Thoracic aorta (tissue), 2 donors: ENCODE measurements around the gene DNPH1. TPM values are rescaled to one million over a fixed set of nuclear protein-coding genes. Genes with fewer than 3 reads are reported as not detected.

Experiments
- ATAC-seq: fragments of 150-250 bp; one replicate; pipeline ENCODE4 v1.8.0; 2017; ENCODE audit warnings: low read depth; ENCODE audit not compliant: insufficient number of reproducible peaks, low FRiP score
- DNase-seq: peaks from one replicate; pipeline ENCODE4 v3.0.0-alpha.2; 2020; ENCODE audit warnings: low spot score
- H3K27ac ChIP-seq, 2 donors: fragments of 200-600 bp; sonication (generic); 1 replicate in 1 of 2; 2 replicates in 1 of 2; pipeline ENCODE4 v1.5.1; 2016; ENCODE audit warnings: mild to moderate bottlenecking in 2 of 2, moderate library complexity in 2 of 2
- H3K27me3 ChIP-seq: fragments of 200-600 bp; sonication (generic); replicated peaks from 2 replicates; pipeline ENCODE4 v1.6.0; 2016; ENCODE audit warnings: mild to moderate bottlenecking; ENCODE audit not compliant: insufficient read depth
- H3K36me3 ChIP-seq: fragments of 200-600 bp; sonication (generic); one replicate; pipeline ENCODE4 v1.5.1; 2016
- H3K4me1 ChIP-seq, 2 donors: fragments of 200-600 bp; sonication (generic); 1 replicate in 1 of 2; 2 replicates in 1 of 2; pipeline versions ENCODE4 v1.5.1 to v1.6.0; 2016; ENCODE audit warnings: low read depth in 2 of 2, mild to moderate bottlenecking in 1 of 2; ENCODE audit not compliant: control insufficient read depth in 1 of 2
- H3K4me3 ChIP-seq: fragments of 200-600 bp; sonication (generic); 2 replicates; pipeline ENCODE4 v1.5.1; 2016; ENCODE audit warnings: mild to moderate bottlenecking
- H3K9me3 ChIP-seq: fragments of 200-600 bp; sonication (generic); 2 replicates; pipeline ENCODE4 v1.5.1; 2016
- total RNA-seq, 2 donors: library from RNA; depleted of rRNA; stranded (reverse); fragments of >200 nt; gene quantifications; one replicate each; pipeline versions ENCODE4 v1.1.0 to v1.2.3, GENCODE V29; 2016
- TF ChIP-seq, protein P1 (sequence below): fragments of 200-600 bp; sonication (generic); IDR thresholded peaks from one replicate; pipeline ENCODE4 v1.5.1; 2019; ENCODE audit warnings: antibody characterized with exemption

The DNPH1 gene
- total RNA-seq, 2 donors from 2014 or later, result 16.7 to 54.7 TPM

DNA sequence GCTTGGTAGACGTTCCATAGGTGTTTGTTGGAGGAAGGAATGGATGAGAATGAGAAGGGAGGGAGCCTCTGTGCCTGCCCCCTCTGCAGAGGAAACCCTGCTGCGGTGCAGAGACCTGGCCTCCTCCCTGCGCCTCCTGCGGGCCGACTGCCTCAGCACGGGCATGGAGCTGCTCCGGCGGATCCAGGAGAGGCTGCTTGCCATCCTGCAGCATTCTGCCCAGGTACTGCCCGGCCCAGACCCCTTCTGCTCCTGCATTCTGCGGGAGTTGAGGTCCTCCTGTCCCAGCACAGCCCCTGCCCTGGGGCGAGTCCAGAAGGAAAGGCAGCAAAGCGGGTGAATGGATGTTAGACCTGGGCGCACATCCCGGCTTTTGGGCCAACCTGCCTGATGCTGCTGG is 6.1 kb downstream of the DNPH1 start:
- no peak for ATAC-seq
- Histone ChIP-seq H3K4me3 (no peak overlapping the region), H3K9me3 (no peaks in the 10 kb centered on the region), H3K4me1 (peaks cover 0 to 11% of the 10 kb centered on the region in 2 donors), H3K27ac (no peak overlapping the region), H3K36me3 (no peaks in the 10 kb centered on the region), H3K27me3 (no peaks in the 10 kb centered on the region)
- DNase-seq, result no peak
- TF ChIP-seq, protein P1, sequence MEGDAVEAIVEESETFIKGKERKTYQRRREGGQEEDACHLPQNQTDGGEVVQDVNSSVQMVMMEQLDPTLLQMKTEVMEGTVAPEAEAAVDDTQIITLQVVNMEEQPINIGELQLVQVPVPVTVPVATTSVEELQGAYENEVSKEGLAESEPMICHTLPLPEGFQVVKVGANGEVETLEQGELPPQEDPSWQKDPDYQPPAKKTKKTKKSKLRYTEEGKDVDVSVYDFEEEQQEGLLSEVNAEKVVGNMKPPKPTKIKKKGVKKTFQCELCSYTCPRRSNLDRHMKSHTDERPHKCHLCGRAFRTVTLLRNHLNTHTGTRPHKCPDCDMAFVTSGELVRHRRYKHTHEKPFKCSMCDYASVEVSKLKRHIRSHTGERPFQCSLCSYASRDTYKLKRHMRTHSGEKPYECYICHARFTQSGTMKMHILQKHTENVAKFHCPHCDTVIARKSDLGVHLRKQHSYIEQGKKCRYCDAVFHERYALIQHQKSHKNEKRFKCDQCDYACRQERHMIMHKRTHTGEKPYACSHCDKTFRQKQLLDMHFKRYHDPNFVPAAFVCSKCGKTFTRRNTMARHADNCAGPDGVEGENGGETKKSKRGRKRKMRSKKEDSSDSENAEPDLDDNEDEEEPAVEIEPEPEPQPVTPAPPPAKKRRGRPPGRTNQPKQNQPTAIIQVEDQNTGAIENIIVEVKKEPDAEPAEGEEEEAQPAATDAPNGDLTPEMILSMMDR, result no peak

DNA sequence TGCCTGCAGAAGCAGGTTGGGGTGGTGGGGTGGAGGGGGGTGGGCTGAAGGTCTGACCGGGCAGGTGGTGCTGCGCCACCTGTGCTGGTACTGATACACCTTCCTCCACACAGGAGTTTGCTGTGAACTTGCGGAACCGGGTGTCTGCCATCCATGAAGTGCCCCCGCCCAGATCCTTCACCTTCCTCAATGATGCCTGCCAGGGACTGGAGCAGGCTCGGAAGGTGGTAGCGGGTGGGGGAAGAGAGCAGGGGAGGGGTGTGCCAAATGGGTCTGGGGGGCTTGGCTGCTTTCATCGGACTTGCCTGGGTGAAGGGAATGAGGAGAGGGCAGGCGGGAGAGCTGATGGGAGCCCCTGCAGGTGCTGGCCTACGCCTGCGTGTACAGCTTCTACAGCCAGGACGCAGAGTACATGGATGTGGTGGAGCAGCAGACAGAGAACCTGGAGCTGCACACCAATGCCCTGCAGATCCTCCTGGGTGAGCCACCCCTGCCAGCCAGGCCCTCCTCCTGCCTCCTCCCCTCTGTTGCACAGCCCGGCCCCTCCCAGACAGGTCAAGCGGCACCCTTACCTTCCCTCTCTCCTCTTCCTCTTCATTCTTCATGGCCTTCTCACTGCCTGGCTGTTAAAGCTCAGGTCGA is 6.7 kb downstream of the DNPH1 start:
- TF ChIP-seq, protein P1, result no peak
- Histone ChIP-seq H3K9me3 (no peaks in the 10 kb centered on the region), H3K27me3 (no peaks in the 10 kb centered on the region), H3K4me1 (peaks cover 0 to 11% of the 10 kb centered on the region in 2 donors), H3K36me3 (no peaks in the 10 kb centered on the region), H3K4me3 (no peak overlapping the region), H3K27ac (no peak overlapping the region)
- ATAC-seq, result no peak
- no peak for DNase-seq

DNA sequence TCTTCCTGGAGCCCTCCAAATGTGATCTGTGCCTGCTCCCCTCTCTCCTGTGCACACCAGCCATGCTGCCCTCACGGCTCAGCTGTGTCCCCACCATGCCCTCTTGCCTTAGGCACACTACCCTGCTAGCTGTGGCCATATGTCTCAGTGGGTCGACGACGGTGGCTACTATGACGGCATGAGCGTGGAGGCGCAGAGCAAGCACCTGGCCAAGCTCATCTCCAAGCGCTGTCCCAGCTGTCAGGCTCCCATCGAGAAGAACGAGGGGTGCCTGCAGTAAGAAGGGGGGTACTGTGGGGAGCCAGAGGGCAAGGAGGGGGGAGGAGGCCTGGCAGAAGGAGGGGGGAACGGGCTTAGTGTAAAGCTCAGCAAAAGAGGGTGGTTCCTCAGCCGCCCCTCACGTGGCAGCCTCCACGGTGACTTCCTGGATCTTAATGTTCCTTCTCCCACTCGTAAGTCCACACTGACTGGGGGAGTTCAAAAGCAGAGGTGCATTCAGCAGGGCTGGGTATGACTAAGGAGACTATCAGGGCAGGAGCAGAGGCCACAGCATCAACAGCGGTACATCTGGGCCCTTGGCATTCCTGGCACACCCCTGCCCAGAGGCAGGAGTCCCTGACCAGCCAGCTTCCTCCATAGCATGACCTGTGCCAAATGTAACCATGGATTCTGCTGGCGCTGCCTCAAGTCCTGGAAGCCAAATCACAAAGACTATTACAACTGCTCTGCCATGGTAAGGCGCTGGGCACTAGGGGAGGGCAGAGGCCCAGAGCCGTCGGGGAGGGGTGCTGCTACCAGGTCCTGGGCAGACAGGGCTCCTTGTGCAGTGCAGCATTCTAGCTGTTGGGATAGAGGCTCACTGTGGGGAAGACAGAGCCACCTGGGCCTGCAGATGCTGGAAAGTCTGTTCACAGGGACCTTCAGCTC is 8.0 kb downstream of the DNPH1 start:
- Histone ChIP-seq H3K27me3 (no peaks in the 10 kb centered on the region), H3K9me3 (no peaks in the 10 kb centered on the region), H3K4me3 (no peak overlapping the region), H3K4me1 (peaks cover 0 to 11% of the 10 kb centered on the region in 2 donors), H3K36me3 (peaks cover 2% of the 10 kb centered on the region), H3K27ac (no peak overlapping the region)
- no peak for DNase-seq
- TF ChIP-seq, protein P1, result no peak
- ATAC-seq, result no peak

DNA sequence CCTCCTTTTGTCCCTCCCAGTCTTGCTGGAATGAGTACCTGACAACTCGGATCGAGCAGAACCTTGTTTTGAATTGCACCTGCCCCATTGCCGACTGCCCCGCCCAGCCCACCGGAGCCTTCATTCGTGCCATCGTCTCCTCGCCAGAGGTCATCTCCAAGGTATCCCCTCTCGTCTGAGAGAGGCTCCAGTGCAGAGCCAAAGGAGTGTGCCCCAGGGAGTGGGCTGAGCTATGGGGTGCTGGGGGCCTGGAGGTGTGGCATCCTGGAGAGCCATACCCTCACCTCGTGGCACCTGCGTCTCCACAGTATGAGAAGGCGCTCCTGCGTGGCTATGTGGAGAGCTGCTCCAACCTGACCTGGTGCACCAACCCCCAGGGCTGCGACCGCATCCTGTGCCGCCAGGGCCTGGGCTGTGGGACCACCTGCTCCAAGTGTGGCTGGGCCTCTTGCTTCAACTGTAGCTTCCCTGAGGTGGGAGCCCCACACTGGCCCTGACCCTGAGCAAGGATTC is 8.8 kb downstream of the DNPH1 start:
- TF ChIP-seq, protein P1, result no peak
- H3K4me3 ChIP-seq, result no peak overlapping the region
- H3K27me3 ChIP-seq, result no peaks in the 10 kb centered on the region
- ATAC-seq (no peak), DNase-seq (no peak)
- no peak overlapping the region for H3K27ac ChIP-seq
- H3K4me1 ChIP-seq, result peaks cover 0 to 11% of the 10 kb centered on the region in 2 donors
- no peaks in the 10 kb centered on the region for H3K9me3 ChIP-seq
- peaks cover 5% of the 10 kb centered on the region for H3K36me3 ChIP-seq

DNA sequence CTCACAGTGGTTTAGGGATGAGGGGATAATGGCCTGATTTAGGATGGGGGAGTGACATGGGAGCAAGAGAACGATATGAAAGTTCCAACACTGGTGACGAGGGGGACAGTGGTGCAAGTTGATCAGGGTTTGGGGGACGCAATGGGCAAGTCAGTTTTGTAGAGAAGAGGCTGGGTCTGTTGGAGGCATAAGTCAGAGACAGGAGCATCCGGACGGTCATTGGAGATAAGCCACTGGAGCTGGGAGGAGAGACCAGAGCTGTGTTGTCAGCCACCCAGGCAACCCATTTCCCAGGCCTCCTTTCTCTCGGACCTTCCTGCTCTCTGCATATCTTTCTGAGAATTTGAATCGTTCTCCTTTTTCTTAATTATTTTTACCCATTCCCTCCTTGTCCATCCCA is 9.5 kb downstream of the DNPH1 start:
- no peak for ATAC-seq
- Histone ChIP-seq H3K27me3 (no peaks in the 10 kb centered on the region), H3K9me3 (no peaks in the 10 kb centered on the region), H3K36me3 (peaks cover 5% of the 10 kb centered on the region), H3K27ac (no peak overlapping the region), H3K4me1 (peaks cover 0 to 11% of the 10 kb centered on the region in 2 donors), H3K4me3 (no peak overlapping the region)
- TF ChIP-seq, protein P1, result no peak
- no peak for DNase-seq
